ENCODE data around the gene TTYH3.
"Not testable (repeated sequence)": the region's sequence is repeated elsewhere in the genome, so short reads cannot be mapped to it uniquely, and the experiment has no call there.

Gene TTYH3

DNA sequence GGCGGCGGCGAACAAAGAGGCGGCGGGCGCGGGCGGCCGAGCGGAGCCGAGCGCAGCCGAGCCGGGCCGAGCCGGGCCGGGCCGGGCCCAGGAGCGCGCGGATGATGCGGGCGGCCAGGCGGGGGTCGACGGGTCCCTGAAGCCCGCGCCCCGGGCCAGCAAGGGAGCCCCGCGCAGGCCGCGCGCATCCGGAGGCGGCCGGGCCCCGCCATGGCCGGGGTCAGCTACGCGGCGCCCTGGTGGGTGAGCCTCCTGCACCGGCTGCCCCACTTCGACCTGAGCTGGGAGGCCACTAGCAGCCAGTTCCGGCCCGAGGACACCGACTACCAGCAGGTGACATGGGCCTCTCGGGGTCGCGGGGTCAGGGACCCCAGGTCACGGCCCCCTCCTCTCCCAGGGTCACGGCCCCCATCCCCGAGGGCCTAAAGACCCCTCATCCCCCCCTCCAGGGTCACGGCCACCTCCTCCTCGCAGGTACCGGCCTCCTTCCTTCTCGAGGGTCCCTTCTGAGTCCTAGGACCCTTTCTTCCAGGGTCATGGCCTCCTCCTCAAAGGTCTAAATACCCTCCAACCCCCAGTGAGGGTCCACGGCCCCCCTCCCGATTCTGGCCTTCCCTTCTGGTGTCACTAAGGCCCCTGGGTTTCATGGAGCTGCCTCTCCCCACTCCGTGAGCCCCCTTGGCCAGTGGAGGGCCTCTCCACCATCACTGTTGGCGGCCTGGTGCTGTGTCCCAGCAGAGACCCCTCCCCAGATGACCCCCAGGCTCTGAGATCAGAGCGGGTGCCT lies at the start of gene TTYH3:
TSS of gene TTYH3 (plus strand) at position 41 of the 787 bp plus-strand sequence. CDS start at position 211, 170 bp downstream.
- no peak for DNase-seq

DNA sequence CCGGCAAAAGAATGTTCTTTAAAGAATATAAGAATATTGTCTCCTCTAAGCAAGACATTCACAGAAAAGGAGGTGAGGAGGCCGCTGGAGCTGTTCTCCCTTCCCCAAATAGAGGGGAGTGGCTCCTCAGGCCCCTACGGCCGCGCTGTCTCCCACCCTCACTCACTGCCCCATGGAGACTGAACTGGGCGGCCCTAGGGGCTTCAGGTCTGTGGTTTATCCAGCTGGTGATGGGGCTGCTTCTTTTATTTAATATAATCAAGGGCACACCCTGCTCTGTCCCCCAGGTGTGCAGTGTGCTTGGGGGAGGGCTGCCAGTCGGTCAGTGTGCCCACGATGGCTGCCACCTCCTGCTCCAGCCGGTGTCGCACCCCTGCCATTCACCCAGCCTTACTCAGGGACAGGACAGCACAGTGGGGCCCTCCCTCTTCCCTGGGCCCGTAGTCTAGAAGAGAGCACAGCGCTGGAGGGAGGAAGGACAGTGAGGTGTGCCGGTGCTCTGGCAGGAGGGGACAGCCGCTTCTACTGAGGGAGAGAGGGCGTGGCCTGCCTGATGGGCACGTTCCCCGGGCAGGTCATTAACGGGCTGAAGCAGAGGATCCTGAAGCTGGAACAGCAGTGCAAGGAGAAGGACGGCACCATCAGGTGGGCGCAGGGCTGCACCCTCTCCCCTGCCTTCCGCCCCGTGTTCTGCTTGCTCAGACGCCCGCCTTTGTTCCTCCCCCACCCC lies 49.6 kb upstream of the TTYH3 start:
- DNase-seq, result no peak

GRCh38 chr7:2583798-2584580 lies 47.8 kb upstream of the TTYH3 start:
- DNase-seq, result no peak

- no peak for DNase-seq
Observed at GRCh38 chr7:2585446-2585845, 46.3 kb upstream of the TTYH3 start.

DNA sequence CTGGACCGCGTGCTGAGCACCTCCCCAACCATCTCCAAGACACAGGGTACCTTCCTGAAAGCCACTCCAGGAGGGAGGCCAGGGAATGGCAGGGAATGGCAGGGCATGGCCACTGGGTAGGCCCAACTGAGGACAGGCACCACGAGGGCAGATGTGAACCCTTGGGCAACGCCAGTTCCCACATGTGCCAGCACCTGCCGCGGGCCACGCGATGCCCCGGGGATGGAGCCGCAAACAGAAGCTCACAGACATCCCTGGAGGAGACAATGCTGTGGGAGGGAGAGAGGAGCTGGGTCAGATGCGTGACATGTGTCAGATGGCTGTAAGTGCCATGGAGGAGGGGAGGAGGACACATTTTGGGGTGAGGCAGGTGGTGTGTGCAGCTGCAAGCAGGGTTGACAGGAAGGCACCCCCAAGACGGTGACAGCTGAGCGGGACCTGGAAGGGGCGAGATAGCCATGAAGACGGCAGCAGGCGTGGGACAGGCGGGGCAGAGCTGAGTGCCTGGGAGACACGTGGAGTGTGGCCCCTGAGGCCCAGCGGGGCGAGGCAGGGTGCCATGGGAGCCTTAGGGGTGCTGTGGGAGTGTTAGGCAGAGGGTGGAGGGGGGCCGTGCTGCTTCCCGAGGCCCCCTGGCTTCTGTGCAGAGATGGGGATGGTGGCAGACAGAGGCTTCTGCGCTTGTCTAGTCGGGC lies 45.3 kb upstream of the TTYH3 start:
- no peak for DNase-seq

DNA sequence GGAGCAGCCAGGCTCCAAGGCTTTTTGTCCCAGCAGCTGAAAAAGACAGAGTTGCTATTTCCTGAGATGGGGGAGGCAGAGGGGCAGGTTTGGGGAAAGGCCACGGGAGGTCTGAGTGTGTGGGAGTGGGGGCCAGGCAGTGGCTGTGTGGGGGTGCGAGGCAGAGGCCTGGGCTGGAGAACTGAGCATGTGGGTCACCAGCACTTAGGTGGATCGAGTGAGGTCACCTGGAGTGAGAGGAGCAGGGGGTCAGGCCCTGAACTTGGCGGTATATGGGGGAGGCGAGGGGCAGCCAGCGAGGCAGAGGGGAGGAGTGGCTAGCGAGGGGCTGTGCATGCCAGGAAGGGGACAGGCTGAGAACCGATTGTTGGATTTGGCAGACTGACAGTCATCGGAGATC lies 44.7 kb upstream of the TTYH3 start:
- DNase-seq, result no peak

DNA sequence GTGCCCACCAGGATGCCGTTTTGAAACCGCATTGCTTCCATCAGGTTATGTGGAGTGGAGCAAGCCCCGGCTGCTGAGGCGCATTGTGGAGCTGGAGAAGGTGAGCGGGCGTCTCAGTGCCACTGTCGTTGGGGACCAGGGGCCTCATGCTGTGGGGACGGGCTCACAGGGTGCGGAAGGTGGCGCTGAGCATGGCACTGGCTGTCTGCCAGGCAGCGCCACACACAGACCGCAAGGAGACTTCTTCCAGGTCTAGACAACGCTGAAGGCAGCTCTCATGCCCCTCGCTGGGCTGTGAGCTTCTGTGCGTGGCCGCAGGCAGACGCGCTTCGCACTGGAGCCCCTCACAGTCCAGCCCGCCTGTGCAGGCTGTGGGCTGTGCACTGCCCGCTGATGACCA lies 44.0 kb upstream of the TTYH3 start:
- DNase-seq, result no peak

- no peak for DNase-seq
Observed at GRCh38 chr7:2589341-2589740, 42.4 kb upstream of the TTYH3 start.

DNA sequence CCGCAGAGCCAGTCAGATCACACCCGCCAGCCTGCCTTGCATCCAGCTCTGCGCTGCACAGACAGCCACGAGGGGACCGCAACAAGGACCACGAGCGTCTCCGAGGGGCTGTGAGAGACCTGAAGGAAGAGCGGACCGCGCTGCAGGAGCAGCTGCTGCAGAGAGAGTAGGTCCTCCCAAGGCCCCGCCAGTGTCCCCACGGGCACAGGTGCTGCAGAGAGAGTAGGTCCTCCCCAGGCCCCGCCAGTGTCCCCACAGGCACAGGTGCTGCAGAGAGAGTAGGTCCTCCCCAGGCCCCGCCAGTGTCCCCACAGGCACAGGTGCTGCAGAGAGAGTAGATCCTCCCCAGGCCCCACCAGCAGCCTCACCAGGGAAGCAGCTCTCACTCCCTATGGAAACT lies 41.8 kb upstream of the TTYH3 start:
- not testable (repeated sequence) for DNase-seq

GRCh38 chr7:2592375-2592865 lies 39.4 kb upstream of the TTYH3 start:
- no peak for DNase-seq

DNA sequence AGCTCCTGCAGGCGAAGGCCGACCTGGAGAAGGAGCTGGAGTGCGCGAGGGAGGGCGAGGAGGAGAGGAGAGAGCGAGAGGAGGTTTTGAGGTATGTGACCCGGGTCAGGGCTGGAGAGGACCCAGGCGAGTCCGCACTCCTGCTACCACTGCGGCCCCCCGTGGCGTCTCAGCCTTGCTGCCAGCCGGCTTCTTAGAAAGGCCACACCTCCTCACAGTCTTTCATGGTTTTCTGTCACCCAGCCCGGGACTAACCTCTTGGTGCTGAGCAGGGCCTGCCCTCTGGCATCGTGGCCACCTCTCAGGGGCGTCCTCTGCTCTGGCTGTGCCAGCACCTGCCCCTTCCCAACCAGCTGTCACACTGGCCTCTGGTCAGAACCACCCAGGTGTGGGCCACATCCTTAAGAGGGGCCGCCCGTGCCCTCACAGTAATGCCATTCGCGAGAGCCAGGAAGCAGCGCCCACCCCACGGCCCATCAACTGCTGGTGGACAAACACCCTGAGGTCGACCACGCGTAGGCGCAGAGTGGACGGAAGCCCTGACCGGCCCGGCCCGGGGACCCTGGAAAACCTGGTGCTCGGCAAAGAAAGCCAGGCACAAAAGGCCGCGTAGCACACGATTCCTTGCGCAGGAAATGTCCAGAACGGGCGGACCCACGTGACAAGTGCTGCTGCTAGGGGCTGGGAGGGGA lies 38.6 kb upstream of the TTYH3 start:
- no peak for DNase-seq

DNA sequence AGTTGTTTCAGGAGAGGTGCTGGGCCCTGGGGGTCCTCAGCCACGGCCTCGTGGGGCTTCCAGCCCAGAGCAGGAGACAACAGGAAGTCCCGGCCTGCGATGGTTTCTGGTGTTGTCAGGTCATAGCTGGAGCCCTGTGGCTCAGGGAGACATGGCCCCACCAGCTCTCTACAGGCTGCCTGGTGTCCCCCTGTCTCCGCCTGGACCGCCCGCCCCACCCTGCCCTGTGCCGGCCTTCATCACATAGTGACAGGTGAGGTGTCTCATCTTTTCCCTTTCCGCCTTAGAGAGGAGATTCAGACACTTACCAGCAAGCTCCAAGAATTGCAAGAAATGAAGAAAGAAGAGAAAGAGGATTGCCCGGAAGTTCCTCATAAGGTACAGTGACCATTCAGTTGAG lies 37.2 kb upstream of the TTYH3 start:
- DNase-seq, result no peak

DNA sequence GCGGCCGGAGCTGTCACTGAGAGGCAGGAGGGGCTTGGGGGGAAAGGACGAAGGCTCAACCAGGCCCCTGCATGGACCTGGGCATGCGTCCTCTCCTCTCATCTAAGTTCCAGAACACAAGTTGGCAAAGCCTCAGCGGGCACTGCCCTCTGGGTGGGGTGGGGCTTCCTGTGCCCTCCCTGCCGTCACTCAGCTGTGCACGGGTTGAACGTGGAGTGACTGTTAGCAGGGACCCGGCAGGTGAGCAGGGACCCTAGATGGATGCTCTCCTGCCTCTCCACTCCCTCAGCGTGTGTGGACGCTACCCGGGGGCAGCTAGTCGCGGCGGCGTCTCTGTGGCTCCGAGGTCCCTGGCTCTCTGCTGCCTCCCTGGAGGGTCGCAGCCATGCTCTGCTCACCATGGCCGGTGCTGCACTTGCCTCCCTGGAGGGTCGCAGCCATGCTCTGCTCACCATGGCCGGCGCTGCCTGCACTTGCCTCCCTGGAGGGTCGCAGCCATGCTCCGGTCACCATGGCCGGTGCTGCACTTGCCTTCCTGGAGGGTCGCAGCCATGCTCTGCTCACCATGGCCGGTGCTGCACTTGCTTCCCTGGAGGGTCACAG lies 36.4 kb upstream of the TTYH3 start:
- DNase-seq, result no peak

GRCh38 chr7:2596464-2597272 lies 35.1 kb upstream of the TTYH3 start:
- no peak for DNase-seq

DNA sequence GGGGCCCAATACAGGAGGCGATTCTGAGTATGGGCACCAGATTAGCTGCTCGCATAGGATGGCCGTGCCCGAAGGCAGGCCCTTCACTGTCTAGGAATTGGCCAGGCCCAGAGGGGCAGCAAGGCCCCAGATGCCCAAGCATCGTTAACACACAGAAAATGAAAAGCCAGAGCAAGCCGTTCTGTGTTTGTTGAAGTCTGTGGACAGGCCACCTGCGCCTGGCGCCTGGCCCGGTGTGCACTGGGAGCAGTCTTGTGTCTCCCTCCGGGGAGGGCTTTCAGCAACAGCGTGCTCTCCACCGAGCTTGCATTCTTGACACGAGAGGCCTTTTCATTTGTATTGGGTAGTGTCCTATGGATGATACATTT lies 34.5 kb upstream of the TTYH3 start:
- no peak for DNase-seq

GRCh38 chr7:2598154-2598823 lies 33.5 kb upstream of the TTYH3 start:
- no peak for DNase-seq

DNA sequence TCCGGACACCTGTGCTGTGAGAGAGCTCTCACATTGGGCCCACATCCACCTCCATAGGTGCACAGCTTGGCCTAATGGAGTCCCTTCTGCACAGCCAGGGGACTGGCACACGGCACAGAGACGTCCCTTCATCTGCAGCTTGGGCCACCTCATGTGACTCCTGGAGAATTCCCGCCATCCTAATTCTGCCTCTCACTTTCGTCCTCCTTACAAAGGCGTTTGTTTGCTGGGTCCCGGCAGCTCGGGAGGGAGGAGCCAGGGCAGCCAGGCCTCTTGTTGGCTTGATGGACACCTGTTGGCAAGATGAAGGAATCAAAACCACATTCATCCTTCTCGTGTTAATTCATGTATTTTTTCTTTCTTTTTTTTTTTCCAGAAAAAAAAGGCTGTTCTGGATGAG lies 30.7 kb upstream of the TTYH3 start:
- DNase-seq, result no peak

DNA sequence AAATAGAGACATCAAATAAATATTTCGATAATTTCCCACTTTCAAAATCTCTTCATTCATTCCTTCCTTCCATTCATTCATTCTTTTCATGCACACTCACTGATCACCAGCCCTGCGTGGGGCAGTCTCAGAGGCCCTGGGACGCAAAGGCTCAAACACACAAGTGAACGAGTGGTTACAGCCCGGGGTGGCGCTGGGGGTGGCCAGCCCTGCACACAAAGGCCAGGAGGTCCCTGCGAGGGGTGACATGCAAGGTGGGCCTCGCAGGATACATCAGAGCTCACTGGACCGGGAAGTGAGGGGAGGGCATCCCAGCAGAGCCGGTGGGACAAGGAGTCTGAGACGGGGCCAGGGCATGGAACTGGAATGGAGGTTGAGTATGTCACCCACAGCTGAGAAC lies 29.9 kb upstream of the TTYH3 start:
- no peak for DNase-seq

DNA sequence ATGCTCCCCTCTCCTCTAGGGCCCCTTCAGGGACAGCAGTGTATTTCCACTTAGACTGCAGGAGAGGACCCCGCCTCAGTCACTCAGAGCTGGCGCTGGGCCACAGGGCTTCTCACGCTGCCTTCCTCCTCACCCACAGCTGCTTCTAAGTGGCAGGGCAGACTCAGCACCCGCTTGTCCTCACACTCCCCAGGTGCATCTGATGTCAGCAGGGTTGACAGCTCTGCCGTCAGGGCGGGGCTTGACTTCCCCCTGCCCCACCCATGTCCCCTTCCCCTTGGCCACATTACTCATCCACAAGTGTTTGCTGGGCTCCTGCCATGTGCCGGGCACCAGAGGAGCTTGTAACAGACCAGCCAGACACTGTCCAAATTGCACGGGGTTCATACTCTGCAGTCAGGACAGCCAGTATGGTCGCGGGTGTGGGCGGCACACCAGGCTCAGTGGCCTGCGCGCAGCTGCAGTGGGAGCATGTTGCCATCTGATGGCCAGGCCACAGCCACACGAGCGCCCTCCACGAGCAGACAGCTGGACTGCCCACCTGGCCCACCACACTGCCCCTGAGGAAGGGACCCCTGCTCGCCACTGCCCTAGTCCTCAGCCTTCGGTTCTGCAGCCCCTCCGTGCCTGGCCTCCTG lies 29.3 kb upstream of the TTYH3 start:
- no peak for DNase-seq
